ENCODE results near the gene MIS12. TPM values are rescaled to one million over a fixed set of nuclear protein-coding genes. Genes with fewer than 3 reads are reported as not detected.

Gene MIS12
- total RNA-seq, 2 experiments from 2014 or later = 30.3 to 35.0 TPM

- no peak for ATAC-seq
- Mint-ChIP-seq H3K27me3 (no peaks in the 10 kb centered on the region), H3K4me1 (ENCODE audit: low read depth) (peaks cover 3% of the 10 kb centered on the region), H3K9me3 (no peaks in the 10 kb centered on the region), H3K36me3 (ENCODE audit: low read depth) (peaks cover 7% of the 10 kb centered on the region), H3K27ac (no peak overlapping the region), H3K4me3 (no peak overlapping the region)
- intact Hi-C loops (cut with micrococcal nuclease) = no loop called here
- ChIA-PET POLR2A (no interaction called here), CTCF (no interaction called here)
- no peak for DNase-seq
- TF ChIP-seq CTCF (IDR thresholded peaks at IDR 0.05) = no peak
Measured at GRCh38 chr17:5540321-5540720, 54.0 kb downstream of the MIS12 start.

Other genes starting within 250 kb of the MIS12 start
- 10 to 100 TPM; 58.7 to 60.6 TPM for gene RABEP1, start 204.3 kb upstream of the MIS12 start, total RNA-seq
- 100 to 1,000 TPM; 140 to 141 TPM for gene NUP88, start 66.9 kb upstream of the MIS12 start, total RNA-seq
- gene RPAIN, start 66.4 kb upstream of the MIS12 start, total RNA-seq = 10 to 100 TPM; 56.9 to 61.4 TPM
- gene C1QBP, start 47.4 kb upstream of the MIS12 start, total RNA-seq = 100 to 1,000 TPM; 463 to 470 TPM
- 10 to 100 TPM; 30.9 to 32.5 TPM for gene DHX33, start 17.6 kb upstream of the MIS12 start, total RNA-seq
- 10 to 100 TPM; 43.4 to 45.8 TPM for gene DERL2, start 388 bp upstream of the MIS12 start, total RNA-seq
- 10 to 100 TPM; 26.0 to 28.2 TPM for gene NLRP1, start 97.9 kb downstream of the MIS12 start, total RNA-seq